ENCODE results near the gene IL16.

DNA sequence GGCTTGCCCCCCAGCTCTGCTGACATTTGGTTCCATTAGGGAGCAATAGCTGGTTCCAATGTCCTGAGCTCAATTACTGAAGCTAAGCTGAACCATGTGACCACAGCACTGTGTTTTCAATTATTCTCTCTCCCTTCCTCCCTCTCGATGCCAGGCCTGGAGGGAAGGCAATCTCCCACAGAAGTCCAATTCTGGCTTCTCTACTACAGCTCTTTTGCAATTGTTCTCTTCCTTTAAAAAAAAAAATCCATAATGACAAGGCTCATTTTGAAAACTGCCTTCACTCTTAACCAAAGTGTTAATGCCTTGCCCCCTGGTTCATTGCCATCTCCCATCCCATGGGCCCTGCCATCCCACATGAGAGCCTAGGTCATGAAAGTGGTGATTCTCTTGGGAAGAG, 24.8 kb downstream of the IL16 start:
- no peak for TF ChIP-seq RFX5 (IDR thresholded peaks at IDR 0.05)
- no peak for TF ChIP-seq HOXA7 (CRISPR knock-in tag; IDR thresholded peaks at IDR 0.05)
- TF ChIP-seq BHLHE40 (IDR thresholded peaks at IDR 0.05; ENCODE audit: low read depth, low read length) = no peak
- TF ChIP-seq ZFP36 (IDR thresholded peaks at IDR 0.05; ENCODE audit: borderline replicate concordance, partially characterized antibody) = no peak
- TF ChIP-seq REST (IDR thresholded peaks at IDR 0.05) = no peak
- TF ChIP-seq, protein P1, sequence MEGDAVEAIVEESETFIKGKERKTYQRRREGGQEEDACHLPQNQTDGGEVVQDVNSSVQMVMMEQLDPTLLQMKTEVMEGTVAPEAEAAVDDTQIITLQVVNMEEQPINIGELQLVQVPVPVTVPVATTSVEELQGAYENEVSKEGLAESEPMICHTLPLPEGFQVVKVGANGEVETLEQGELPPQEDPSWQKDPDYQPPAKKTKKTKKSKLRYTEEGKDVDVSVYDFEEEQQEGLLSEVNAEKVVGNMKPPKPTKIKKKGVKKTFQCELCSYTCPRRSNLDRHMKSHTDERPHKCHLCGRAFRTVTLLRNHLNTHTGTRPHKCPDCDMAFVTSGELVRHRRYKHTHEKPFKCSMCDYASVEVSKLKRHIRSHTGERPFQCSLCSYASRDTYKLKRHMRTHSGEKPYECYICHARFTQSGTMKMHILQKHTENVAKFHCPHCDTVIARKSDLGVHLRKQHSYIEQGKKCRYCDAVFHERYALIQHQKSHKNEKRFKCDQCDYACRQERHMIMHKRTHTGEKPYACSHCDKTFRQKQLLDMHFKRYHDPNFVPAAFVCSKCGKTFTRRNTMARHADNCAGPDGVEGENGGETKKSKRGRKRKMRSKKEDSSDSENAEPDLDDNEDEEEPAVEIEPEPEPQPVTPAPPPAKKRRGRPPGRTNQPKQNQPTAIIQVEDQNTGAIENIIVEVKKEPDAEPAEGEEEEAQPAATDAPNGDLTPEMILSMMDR (IDR thresholded peaks at IDR 0.05) = no peak
- TF ChIP-seq PBX3 (IDR thresholded peaks at IDR 0.05) = no peak
- TF ChIP-seq HEYL (CRISPR knock-in tag; IDR thresholded peaks at IDR 0.05) = no peak
- TF ChIP-seq EHF (CRISPR knock-in tag; IDR thresholded peaks at IDR 0.05) = no peak
- TF ChIP-seq KDM1A (IDR thresholded peaks at IDR 0.05; ENCODE audit: low read depth) = no peak
